HEK293 (cell line): ENCODE data around the gene PDE10A.

ENCODE experiments used
- CTCF ChIA-PET: fragments of 350-600 bp; formaldehyde crosslinking; extraction: SDS; loops from one replicate; lab custom pipeline; 2021; ENCODE audit warnings: antibody characterized with exemption; lab: Yijun Ruan, JAX
- POLR2A ChIA-PET: fragments of 300-600 bp; formaldehyde crosslinking; extraction: SDS; loops from one replicate; lab custom pipeline; 2020; ENCODE audit warnings: antibody characterized with exemption, inconsistent platforms; lab: Yijun Ruan, JAX
- H3K27ac ChIP-seq: fragments of 200-500 bp; sonication (Bioruptor generic); 2 replicates; pipeline ENCODE4 v1.5.1; 2014; ENCODE audit warnings: low read depth, low read length, control low read depth, inconsistent platforms; ENCODE audit errors: extremely low read depth
- H3K36me3 ChIP-seq, 2 experiments: fragments of 200-500 bp in 1 of 2; sonication (Bioruptor generic) in 1 of 2; 1 replicate in 1 of 2; 2 replicates in 1 of 2; pipeline ENCODE4 v1.5.1; 2014 to 2017; ENCODE audit warnings: inconsistent platforms in 2 of 2, low read length in 2 of 2; ENCODE audit not compliant: control insufficient read depth in 2 of 2, insufficient read depth in 1 of 2
- H3K4me1 ChIP-seq: fragments of 200-500 bp; sonication (Bioruptor generic); 2 replicates; pipeline ENCODE4 v1.5.1; 2014; ENCODE audit warnings: mild to moderate bottlenecking, low read length, inconsistent platforms; ENCODE audit not compliant: control insufficient read depth, insufficient read depth
- H3K4me3 ChIP-seq: 2 replicates; pipeline ENCODE4 v1.5.1; 2011; ENCODE audit warnings: low read depth, mild to moderate bottlenecking, control low read depth, low read length, moderate library complexity
- H3K9me3 ChIP-seq: fragments of 200-500 bp; sonication (Bioruptor generic); 2 replicates; pipeline ENCODE4 v1.5.1; 2014; ENCODE audit warnings: low read depth, low read length, inconsistent platforms; ENCODE audit not compliant: control insufficient read depth, insufficient read depth
- ELK4 ChIP-seq: IDR thresholded peaks from 2 replicates; pipeline ENCODE4 v1.6.1; 2011; ENCODE audit warnings: mild to moderate bottlenecking, low read depth, low read length, borderline replicate concordance
- FEZF1 ChIP-seq: fragments of 450-650 bp; formaldehyde crosslinking; IDR thresholded peaks from 2 replicates; pipeline ENCODE4 v1.5.1; 2016; ENCODE audit warnings: missing biosample characterization, missing genetic modification characterization
- KLF8 ChIP-seq: fragments of 450-650 bp; formaldehyde crosslinking; IDR thresholded peaks from 2 replicates; pipeline ENCODE4 v1.5.1; 2016; ENCODE audit warnings: missing biosample characterization, missing genetic modification characterization
- MEIS1 ChIP-seq: sonication (generic); formaldehyde crosslinking; IDR thresholded peaks from 2 replicates; pipeline ENCODE4 v1.8.1; 2022; ENCODE audit warnings: missing genetic modification reagents, mild to moderate bottlenecking, borderline replicate concordance
- OSR2 ChIP-seq: fragments of 450-650 bp; formaldehyde crosslinking; IDR thresholded peaks from 2 replicates; pipeline ENCODE4 v1.5.1; 2016; ENCODE audit warnings: missing biosample characterization, missing genetic modification characterization
- PBX3 ChIP-seq: sonication (generic); formaldehyde crosslinking; IDR thresholded peaks from 2 replicates; pipeline ENCODE4 v1.8.1; 2022; ENCODE audit warnings: mild to moderate bottlenecking, moderate library complexity, missing genetic modification reagents
- PRDM1 ChIP-seq: fragments of 450-650 bp; formaldehyde crosslinking; IDR thresholded peaks from 2 replicates; pipeline ENCODE4; 2016; ENCODE audit warnings: missing biosample characterization, missing genetic modification characterization
- PRDM4 ChIP-seq: fragments of 450-650 bp; formaldehyde crosslinking; IDR thresholded peaks from 2 replicates; pipeline ENCODE4 v1.5.1; 2017; ENCODE audit warnings: missing biosample characterization, missing genetic modification characterization
- SP7 ChIP-seq: fragments of 450-650 bp; formaldehyde crosslinking; IDR thresholded peaks from 2 replicates; pipeline ENCODE4 v1.5.1; 2016; ENCODE audit warnings: missing biosample characterization, missing genetic modification characterization
- YY2 ChIP-seq: fragments of 450-650 bp; formaldehyde crosslinking; IDR thresholded peaks from 2 replicates; pipeline ENCODE4 v1.5.1; 2016; ENCODE audit warnings: missing biosample characterization, missing genetic modification characterization
- ZFHX2 ChIP-seq: fragments of 450-650 bp; formaldehyde crosslinking; conservative IDR thresholded peaks from 2 replicates; pipeline ENCODE4 v1.5.1; 2016; ENCODE audit warnings: missing biosample characterization, missing genetic modification characterization
- ZNF354C ChIP-seq: fragments of 450-650 bp; formaldehyde crosslinking; IDR thresholded peaks from 2 replicates; pipeline ENCODE4 v1.5.1; 2016; ENCODE audit warnings: missing biosample characterization, missing genetic modification characterization, low read depth, borderline replicate concordance
- ZNF580 ChIP-seq: fragments of 450-650 bp; formaldehyde crosslinking; IDR thresholded peaks from 2 replicates; pipeline ENCODE4 v1.5.1; 2016; ENCODE audit warnings: missing biosample characterization, missing genetic modification characterization
- ZNF621 ChIP-seq: fragments of 450-650 bp; formaldehyde crosslinking; IDR thresholded peaks from 2 replicates; pipeline ENCODE4 v1.5.1; 2017; ENCODE audit warnings: missing biosample characterization, missing genetic modification characterization
- ZNF629 ChIP-seq: fragments of 450-650 bp; formaldehyde crosslinking; IDR thresholded peaks from 2 replicates; pipeline ENCODE4 v1.5.1; 2017; ENCODE audit warnings: missing biosample characterization, missing genetic modification characterization
- ZNF704 ChIP-seq: fragments of 450-650 bp; formaldehyde crosslinking; IDR thresholded peaks from 2 replicates; pipeline ENCODE4 v1.5.1; 2016; ENCODE audit warnings: missing biosample characterization, missing genetic modification characterization
- ZNF837 ChIP-seq: fragments of 450-650 bp; formaldehyde crosslinking; IDR thresholded peaks from 2 replicates; pipeline ENCODE4 v1.5.1; 2016; ENCODE audit warnings: missing biosample characterization, missing genetic modification characterization

The PDE10A gene

GRCh38 chr6:165403006-165403595 lies 259.9 kb downstream of the PDE10A start:
- ChIA-PET POLR2A (no interaction called here), CTCF (no interaction called here)
- Histone ChIP-seq H3K4me3 (no peak overlapping the region), H3K9me3 (no peaks in the 10 kb centered on the region), H3K36me3 (peaks cover 0 to 4% of the 10 kb centered on the region in 2 experiments; a peak in 1 of 3 replicates), H3K4me1 (no peaks in the 10 kb centered on the region), H3K27ac (no peak overlapping the region)
- TF ChIP-seq PRDM1 (tag by site-specific recombination) (no peak), ZNF621 (tag by site-specific recombination) (no peak), KLF8 (no peak), SP7 (tag by site-specific recombination) (no peak), ELK4 (no peak), ZNF580 (tag by site-specific recombination) (no peak), ZNF629 (tag by site-specific recombination) (no peak), ZFHX2 (no peak), ZNF837 (tag by site-specific recombination) (no peak), PRDM4 (tag by site-specific recombination) (no peak), MEIS1 (no peak)

GRCh38 chr6:165401092-165401491 lies 261.9 kb downstream of the PDE10A start:
- TF ChIP-seq OSR2 (tag by site-specific recombination) (no peak), YY2 (tag by site-specific recombination) (no peak), ZNF704 (tag by site-specific recombination) (no peak), PBX3 (CRISPR knock-in tag) (no peak), ZNF354C (tag by site-specific recombination) (no peak), FEZF1 (tag by site-specific recombination) (no peak)
- no peak overlapping the region for H3K27ac ChIP-seq
- no peak overlapping the region for H3K4me3 ChIP-seq
- ChIA-PET CTCF (no interaction called here), POLR2A (no interaction called here)
- peaks cover 0 to 5% of the 10 kb centered on the region in 2 experiments; a peak in 1 of 3 replicates for H3K36me3 ChIP-seq
- no peaks in the 10 kb centered on the region for H3K9me3 ChIP-seq
- H3K4me1 ChIP-seq: no peaks in the 10 kb centered on the region
